ENCODE measurements around the gene MAD1L1. TPM values are rescaled to one million over a fixed set of nuclear protein-coding genes. Genes with fewer than 3 reads are reported as not detected.

The MAD1L1 gene
- total RNA-seq, 1 donor from 2014 or later: 17.9 TPM

DNA sequence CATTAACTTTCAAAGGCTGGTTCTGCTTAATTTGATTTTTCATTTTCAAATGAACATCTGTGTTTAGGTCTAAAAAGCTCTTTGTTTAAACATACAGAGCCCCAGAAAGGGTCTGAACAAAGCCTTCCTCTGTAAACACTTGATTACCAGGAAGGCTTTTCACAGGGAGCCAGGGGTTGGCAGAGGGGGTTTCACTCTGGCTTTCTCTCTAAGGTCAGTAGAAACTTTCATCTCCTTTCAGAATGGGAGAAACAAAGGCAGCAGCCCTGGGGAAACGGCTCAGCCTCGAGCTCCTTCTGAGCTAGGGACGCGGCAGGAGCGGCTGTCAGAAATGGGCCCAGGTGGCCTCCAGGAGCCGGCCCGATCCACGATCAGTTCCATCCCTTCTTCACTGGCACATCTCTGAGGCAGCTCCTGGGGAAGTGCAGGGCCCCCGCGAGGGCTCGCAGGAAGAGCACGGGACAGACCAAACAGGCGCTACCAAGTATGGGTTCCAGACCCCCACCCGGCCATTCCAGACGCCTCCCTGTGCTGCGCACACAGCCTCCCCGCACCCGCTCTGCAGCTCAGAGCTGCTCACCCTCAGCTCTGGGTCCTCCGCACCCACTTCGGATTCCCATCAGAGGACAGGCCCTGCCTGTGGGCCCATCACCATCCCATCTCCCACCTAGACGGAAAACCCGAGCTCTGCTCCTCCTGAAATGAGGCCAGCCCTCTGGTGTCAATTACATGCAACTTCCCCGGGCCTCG is 124.1 kb downstream of the MAD1L1 start:
- ATAC-seq (ENCODE audit: poor library complexity): no peak
- DNase-seq: no peak
- intact Hi-C loops (cut with DNase I): no loop called here

DNA sequence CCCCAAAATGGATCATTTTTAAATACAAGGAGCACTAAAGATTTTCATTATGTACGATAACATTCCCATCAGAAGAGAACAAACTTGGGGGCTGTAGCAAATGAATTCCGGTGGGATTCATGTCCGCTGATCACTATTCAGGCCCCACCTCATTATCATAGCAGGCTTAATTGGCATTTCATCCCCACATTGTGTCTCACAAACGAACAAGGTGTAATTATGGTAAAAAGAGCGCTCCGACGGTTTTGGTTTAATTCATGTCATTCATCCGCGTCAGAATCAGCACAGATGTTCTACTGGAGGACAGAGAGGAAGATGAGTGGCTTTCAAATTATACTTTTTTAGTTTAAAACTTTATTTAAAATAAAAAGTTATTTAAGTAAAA is 124.7 kb downstream of the MAD1L1 start:
- no peak for ATAC-seq (ENCODE audit: poor library complexity)
- no peak for DNase-seq
- intact Hi-C loops (cut with DNase I): no loop called here

DNA sequence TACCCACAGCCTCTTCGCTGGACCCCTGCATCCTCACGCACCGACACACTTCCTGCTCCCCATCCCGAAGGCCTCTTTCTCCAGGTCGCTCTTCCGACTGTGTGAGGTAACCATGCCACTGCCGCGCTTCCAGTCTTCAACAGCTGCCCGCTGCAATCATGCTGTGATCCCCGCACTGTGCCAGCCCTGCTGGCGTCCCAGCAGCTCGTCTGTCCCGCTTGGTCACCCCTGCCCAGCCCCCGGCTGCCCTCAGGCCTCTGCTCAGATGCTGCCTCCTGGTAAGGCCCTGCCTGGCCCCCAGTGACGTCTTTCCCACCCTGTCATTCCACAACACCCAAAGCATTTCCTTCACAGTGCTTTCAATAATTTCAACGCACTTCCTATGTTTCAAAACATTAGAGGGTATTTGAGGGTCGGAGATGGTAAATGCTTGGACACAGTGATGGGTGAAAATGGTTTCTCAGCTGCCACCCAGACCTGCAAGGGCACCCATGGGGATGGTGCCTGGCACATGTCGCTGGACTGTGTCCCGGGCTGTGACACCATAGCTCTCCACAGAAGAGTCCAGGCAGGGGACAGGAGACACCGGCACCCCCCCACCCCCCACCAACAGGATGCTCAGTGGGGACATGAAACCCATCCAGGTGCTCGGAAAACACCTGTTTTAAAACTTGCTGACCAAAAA is 125.2 kb downstream of the MAD1L1 start:
- DNase-seq (no peak), ATAC-seq (ENCODE audit: poor library complexity) (no peak)
- intact Hi-C loops (cut with DNase I): no loop called here

DNA sequence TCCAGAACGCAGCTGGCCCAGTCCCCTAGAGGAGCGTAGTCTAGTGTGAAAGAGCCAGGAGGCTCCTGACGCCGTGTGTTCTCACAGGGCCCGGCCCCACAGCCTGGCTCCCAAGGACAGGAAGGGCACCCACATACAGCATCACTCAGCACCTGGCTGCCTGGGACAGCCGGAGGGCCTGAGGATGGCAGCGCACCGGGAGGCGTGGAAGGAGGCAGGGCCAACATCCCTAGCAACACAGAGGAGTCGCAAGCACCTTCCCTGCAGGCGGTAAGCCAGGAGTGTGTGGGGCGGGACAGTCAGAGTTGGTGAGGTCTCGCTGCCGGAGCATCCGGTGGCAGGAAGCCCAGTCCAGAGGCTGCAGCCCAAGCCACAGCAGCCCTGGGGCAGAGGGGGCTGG is 125.8 kb downstream of the MAD1L1 start:
- intact Hi-C loops (cut with DNase I): no loop called here

DNA sequence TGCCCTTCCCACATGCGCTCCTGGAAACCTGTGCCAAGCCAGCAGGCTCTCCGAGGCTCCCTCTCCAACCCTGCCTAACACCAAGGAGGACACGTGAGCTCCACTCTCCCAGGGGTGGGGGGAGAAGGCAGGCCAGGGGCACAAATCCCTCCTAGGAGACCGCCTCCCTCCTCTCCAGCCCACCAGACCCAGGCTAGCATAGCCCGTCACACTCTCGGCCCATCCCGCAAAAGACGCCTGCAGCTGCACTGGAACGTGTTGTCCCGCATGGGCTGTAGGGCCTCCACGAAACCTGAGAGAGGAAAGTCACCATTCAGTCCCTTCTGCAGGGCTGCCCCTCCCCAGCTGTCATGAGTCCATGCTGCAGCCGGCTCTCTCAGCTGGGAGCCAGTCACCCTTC is 126.3 kb downstream of the MAD1L1 start:
- intact Hi-C loops (cut with DNase I): no loop called here
- ATAC-seq (ENCODE audit: poor library complexity) (no peak), DNase-seq (no peak)

More for the DNA sequence above, 125.8 kb downstream of the MAD1L1 start:
- ATAC-seq (ENCODE audit: poor library complexity) (no peak), DNase-seq (peak; percentile 61)

DNA sequence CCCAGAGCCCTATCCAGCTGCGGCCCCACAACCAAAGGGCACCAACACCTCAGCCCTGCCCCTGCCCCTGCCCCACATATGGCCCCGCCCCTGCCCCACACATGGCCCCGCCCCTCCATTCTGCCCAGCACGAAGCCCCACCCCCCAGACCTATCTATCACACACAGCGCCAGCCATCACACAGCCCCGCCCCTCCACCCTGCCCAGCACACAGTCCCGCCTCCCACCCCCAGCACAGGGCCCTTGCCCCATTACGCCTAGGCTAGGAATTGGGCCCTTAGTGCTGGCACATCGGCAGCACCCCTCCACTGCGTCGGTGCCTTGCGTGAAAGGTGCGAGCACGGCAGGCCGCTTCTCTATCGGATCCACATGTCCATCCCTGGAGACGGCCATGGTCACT is 126.8 kb downstream of the MAD1L1 start:
- ATAC-seq (ENCODE audit: poor library complexity): no peak
- DNase-seq: no peak
- intact Hi-C loops (cut with DNase I): no loop called here

DNA sequence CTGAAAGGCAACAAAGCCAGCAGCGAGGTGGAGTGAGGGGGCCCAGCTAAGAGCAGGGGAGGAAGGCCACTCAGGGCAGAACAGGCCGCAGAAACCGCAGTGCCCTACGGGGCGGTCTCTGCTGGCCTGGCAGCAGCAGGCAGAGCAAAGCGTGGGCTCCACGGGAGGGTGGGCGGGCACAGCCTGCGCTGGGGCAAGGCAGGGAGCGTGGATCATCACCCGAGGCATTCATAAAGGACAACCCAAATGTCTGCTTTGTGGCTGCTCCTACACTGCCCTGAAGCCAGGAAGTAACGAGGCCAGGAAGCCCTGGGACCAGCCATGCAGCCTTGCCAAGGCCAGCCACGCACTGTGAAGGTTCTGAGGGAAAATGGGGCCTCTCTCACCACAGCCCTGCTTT is 127.5 kb downstream of the MAD1L1 start:
- ATAC-seq (ENCODE audit: poor library complexity) (no peak), DNase-seq (no peak)
- intact Hi-C loops (cut with DNase I): no loop called here

DNA sequence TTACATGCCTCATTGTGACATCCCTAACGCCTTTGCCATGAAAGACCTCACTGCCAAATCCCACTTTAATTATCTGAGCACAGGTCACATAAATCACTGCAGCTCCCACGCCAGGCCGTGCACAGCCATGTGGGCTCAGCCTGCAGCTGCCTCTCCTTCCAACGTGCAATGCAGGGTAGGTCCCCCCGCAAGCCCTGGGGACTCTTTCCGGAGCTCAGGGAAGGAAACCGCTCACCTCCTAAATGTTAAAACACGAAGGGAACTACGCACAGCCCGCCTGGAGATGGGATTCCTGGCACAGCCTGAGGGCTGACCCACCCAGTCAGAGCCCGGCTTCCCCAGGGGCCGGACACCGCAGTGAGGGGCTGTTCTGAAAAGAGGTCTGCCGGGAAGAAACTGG is 128.0 kb downstream of the MAD1L1 start:
- ATAC-seq (ENCODE audit: poor library complexity) (peak; percentile 10), DNase-seq (no peak)
- intact Hi-C loops (cut with DNase I): loop anchor here (5.0 kb wide), 1 partner anchor 98 kb away; no protein-coding TSS in a partner anchor

DNA sequence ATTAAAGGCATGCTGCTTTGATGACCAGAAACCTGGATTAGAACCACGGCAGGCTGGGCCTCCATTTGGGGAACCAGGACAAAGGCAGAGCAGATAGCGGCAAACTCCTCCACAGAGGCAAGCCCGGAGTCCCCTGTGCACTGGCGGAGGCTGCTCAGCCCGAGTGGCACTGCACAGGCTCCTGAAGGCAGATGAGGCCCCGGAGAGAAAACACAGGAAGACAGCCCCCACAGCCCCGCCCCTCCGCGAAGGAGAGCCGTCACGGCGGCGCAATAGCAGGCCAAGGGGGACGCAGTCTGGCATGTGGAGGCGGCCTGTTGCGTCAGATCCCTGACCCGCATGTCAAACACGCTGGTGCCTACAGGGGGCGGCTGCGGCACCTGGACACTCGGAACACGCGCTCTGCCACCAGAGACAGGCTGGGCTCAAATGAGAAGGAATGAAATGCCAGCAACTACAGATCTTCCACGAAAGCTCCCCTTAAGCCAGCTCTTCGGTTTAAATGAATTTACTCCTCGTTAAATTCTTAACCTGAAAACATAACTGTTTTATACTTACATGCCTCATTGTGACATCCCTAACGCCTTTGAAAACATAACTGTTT is 128.5 kb downstream of the MAD1L1 start:
- DNase-seq (peak; percentile 93), ATAC-seq (ENCODE audit: poor library complexity) (peak; percentile 90)
- intact Hi-C loops (cut with DNase I): loop anchor here (5.0 kb wide), 1 partner anchor 98 kb away; no protein-coding TSS in a partner anchor

DNA sequence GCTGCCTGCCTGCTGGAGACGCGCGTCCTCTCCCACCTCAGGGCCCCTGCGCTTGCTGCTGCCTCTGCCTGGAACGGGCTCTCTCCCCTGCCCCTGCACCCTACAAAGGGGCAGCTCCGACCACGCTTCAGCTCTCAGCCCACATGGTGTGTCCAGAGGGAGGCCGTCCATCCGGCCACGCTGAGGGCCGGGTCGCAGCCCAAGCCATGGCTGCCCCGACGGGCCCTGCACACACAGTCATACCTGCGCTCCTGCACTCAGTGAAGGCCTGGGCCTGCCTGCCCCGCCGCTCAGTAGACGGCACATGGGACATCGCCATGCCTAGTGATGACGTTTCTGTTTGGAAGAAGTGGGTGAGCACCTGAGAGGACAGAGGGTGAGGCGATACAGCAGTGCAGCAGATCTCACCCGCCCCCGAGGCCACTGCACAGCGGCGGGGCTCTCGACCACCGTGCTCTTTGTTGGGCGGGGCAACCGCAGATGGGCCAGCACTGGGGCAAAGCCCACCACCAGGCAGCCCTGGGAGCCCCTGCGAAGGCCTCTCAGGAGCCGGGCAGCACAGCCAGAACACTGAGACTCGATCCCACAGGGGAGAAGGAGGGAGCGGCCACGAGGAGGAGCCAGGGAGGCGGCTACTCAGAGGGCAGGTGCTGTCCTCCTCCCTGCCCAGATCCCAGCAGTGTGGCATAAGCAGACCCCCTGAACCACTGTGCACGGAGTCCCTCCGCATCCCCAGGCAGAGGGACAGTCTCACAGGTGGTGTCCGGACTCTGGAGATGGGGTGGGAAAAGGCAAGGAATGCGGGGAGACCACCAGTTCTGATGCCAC is 129.5 kb downstream of the MAD1L1 start:
- DNase-seq (no peak), ATAC-seq (ENCODE audit: poor library complexity) (no peak)
- intact Hi-C loops (cut with DNase I): loop anchor here (5.0 kb wide), 1 partner anchor 99 kb away; no protein-coding TSS in a partner anchor

DNA sequence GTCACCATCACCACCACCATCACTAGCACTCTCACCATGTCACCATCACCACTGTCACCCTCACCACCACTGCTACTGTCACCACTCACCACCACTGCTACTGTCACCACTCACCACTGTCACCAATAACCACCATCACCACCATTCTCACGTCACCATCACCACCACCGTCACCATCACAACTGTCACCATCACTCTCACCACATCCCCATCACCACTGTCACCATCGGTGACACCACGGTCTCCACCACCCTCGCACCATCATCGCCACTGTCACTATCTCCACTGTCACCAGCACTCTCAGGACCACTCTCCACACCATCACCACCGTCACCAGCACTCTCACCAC is 130.4 kb downstream of the MAD1L1 start:
- no peak for DNase-seq
- ATAC-seq (ENCODE audit: poor library complexity): no peak
- intact Hi-C loops (cut with DNase I): loop anchor here (5.0 kb wide), 1 partner anchor 100 kb away; no protein-coding TSS in a partner anchor

DNA sequence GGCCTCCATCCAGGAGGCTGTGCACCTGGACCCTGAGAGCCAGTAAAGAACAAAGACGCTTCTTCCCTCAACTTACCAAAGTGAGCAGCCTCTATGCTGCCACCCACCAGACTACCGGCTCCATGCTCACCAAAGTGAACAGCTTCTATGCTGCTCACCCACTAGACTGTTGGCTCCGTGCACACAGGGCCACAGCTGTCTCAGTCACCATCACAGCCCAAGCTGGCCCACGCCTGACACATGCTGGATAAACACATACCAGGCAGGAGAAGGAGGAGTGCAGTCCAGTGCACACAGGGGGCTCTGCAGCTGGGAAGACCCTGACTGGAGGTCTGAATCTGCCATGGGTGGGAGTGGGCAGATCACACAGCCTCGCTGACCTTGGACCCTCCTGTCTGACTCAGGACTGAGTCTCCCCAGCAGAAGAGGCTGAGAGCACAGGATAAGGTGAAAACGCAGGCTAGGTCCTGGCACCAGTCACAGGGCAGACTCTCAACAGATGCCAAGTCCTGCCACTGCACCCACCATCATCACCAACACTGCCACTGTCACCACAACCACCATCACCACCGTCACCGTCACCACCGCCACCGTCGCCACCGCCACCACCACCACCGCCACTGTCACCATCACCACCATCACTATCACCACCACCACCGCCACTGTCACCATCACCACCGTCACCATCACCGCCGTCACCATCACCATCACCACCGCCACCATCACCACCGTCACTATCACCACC is 130.9 kb downstream of the MAD1L1 start:
- ATAC-seq (ENCODE audit: poor library complexity) (no peak), DNase-seq (no peak)
- intact Hi-C loops (cut with DNase I): loop anchor here (5.0 kb wide), 1 partner anchor 100 kb away; no protein-coding TSS in a partner anchor

DNA sequence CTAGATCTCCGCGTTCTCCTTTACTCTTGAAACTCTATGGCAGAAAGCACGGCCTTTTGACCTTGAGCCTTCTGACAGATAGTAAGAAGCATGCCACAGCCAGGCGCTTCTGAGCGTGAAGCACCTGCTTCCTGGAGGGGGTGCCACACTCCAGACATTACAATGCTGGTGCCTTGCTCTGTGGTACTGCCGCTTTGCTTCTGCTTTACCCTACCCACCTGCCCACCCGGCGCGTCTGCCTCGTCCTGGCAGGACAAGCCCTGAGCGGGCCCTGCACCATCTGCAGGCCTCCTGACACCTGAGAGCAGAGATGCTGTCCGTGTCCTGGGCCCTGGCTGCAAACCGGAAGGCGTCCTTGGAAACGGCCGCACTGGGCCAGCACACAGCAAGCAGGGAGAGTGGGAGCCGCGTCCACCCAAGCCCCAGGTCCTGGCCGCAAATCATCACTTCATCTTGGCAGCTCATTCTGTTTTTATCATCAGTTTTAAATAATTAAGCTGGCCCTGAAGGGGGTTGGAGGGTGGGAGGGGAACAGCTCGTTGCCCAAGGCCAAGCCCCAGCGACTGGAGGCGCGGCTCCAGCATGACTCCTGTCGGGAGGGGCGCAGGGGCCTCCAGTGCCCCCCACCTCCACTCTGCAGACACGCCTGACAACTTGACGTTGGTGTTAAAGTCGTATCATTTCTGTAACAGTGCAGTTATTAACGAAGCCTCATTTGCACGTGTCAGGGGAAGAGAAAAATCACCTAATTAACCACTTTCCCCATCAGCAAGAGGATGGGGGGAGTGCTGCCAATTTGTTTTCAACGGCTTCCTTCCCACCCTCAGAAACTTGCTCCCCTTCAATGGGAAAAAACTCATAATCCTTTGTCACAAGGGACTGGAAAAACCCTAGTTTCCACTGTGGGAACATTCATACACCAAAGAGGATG is 132.2 kb downstream of the MAD1L1 start:
- ATAC-seq (ENCODE audit: poor library complexity) (peak; percentile 43), DNase-seq (no peak)
- intact Hi-C loops (cut with DNase I): loop anchor here (5.0 kb wide), 1 partner anchor 102 kb away; no protein-coding TSS in a partner anchor

DNA sequence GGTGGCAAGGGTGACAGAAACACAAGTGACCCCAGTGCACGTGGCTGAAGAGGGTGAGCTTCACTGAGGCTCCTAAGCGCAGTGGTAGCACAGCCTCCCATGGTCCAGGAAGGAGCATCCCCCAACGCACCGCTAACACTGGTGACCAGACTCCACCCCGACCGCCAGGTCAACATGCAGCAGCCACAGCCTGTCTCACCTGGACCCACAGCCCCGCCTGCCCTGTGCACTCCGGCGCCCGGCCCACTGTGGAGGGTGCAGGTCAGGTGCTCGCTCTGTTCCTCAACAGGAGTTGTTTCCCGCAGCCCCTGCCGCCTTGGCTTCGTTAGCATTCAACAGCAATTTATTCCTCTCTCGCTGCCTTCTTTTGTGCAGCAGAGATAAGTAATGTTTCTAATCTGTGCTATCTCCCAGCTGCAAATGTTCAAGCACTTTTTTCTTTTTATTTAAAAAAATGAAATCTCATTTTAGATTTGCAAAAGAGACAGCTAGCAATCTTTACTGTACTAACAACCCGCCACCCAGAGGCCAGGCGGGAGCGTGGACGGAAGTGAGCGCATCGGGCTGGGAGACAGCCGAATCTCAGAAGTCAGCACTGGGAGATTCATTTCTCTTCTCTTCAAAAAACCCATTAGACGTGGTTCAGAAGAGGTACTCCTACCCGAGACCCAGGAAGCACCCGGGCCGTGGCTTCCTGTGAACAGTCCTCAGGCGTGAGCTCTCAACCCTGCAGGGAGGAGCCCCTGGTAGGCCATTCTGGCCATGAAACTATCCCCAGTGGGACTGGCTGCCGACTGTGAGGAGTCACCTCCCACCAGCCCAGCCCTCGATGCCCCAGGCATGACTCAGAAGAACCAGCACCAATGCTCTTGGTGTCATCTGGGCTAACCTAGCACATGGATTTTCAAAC is 133.4 kb downstream of the MAD1L1 start:
- DNase-seq: no peak
- intact Hi-C loops (cut with DNase I): no loop called here
- ATAC-seq (ENCODE audit: poor library complexity): no peak

DNA sequence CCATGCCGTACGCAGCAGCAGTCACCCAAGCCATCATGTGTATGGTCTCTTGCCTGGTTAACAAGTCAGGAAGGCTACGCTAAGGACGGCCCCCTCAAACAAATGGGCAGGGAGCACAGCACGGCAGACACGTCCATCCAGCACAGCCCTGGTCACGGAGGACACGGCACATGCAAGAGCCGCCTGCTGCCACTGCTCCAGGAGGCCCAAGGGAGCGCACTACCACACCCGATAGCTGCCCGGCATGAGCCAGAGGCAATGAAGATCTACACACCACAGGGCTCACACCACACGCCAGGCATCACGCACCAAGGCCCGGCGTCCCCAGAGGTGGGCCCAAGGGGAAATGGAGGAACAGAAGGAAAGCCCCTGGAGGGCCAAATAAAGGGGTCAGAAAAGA is 134.2 kb downstream of the MAD1L1 start:
- intact Hi-C loops (cut with DNase I): no loop called here
- ATAC-seq (ENCODE audit: poor library complexity): no peak
- DNase-seq: no peak

DNA sequence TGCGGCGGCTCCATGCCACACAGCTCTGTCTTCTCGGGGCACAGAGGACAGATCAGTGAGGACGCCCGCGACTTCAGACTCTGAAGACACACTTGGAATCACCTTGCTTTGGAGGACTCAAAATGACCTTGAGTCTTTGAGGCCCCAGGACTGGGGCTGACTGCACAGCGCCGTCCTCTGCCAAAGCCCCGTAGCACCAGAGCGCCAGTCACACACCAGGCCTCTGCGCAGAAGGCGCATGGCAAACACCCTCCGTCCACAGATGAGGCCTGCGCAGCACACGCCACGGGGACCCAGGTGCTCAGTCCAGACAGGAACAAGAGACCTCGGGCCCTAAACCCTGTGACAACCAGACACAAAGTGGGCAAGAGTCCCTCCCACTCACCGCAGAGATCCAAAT is 134.7 kb downstream of the MAD1L1 start:
- DNase-seq: no peak
- intact Hi-C loops (cut with DNase I): no loop called here
- ATAC-seq (ENCODE audit: poor library complexity): no peak
